Upper lobe of left lung (tissue), 4 donors: ENCODE results near the gene FARP1.

Experiments
- CTCF ChIP-seq, 6 experiments: fragments of 450-650 bp in 4 of 6; fragments of 200-600 bp in 2 of 6; sonication (generic) in 2 of 6; IDR thresholded peaks; one replicate each; pipeline ENCODE4 v1.5.1; 2016 to 2019; ENCODE audit warnings: antibody characterized with exemption in 6 of 6
- POLR2AphosphoS5 ChIP-seq, 2 donors: sonication (generic); formaldehyde crosslinking; IDR thresholded peaks; one replicate each; pipeline ENCODE4 v1.5.1; 2017; ENCODE audit warnings: antibody characterized with exemption in 2 of 2

DNA sequence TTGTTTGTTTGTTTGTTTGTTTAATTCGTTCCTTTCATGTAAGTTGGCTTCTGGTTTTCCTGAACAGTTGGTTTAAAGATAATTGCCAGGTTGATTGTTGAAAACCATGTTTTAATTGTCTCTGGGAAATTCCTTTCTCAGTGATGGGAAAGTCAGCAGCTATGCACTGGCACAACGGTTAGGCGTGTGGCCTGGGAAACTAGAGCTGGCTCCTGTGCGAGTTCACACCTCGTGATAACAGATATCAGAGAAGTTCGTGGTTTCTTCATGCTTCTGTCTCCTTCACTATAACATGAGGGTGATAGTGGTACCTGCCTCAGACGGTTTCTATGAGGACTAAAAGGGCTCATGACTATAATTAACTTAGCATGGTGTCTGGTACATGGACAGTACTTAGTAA lies 280.5 kb downstream of the FARP1 start:
- no peak for TF ChIP-seq CTCF (IDR thresholded peaks at IDR 0.05)
- TF ChIP-seq POLR2AphosphoS5 (IDR thresholded peaks at IDR 0.05), result no peak
